Liver (tissue), 9 donors: ENCODE data around the gene DYNC1H1. TPM values are rescaled to one million over a fixed set of nuclear protein-coding genes. Genes with fewer than 3 reads are reported as not detected.

Experiments used
- DNase-seq: peaks from one replicate; pipeline ENCODE4 v3.0.0-alpha.2; 2017; ENCODE audit warnings: low spot score
- H3K27ac ChIP-seq, 2 donors: one replicate each; pipeline ENCODE4 v1.7.0; 2013; ENCODE audit warnings: inconsistent platforms in 2 of 2, low read length in 2 of 2, control low read depth in 1 of 2, low read depth in 1 of 2, mild to moderate bottlenecking in 1 of 2
- H3K27me3 ChIP-seq, 4 donors: one replicate each; pipeline versions ENCODE4 v1.6.1 to v1.7.0; 2013; ENCODE audit warnings: low read length in 3 of 4, inconsistent platforms in 1 of 4, mild to moderate bottlenecking in 1 of 4, moderate library complexity in 1 of 4; ENCODE audit not compliant: control insufficient read depth in 4 of 4, insufficient read depth in 4 of 4
- H3K36me3 ChIP-seq, 4 donors: one replicate each; pipeline versions ENCODE4 v1.6.1 to v1.7.0; 2013; ENCODE audit warnings: low read length in 3 of 4, mild to moderate bottlenecking in 3 of 4, low read depth in 1 of 4, moderate library complexity in 1 of 4; ENCODE audit not compliant: control insufficient read depth in 4 of 4, insufficient read depth in 3 of 4
- H3K4me1 ChIP-seq, 4 donors: one replicate each; pipeline versions ENCODE4 v1.6.1 to v1.7.0; 2013; ENCODE audit warnings: low read length in 3 of 4, mild to moderate bottlenecking in 3 of 4, moderate library complexity in 1 of 4; ENCODE audit not compliant: control insufficient read depth in 4 of 4, insufficient read depth in 4 of 4
- H3K4me3 ChIP-seq, 3 donors: one replicate each; pipeline versions ENCODE4 v1.6.1 to v1.7.0; 2013; ENCODE audit warnings: low read length in 3 of 3, control low read depth in 1 of 3, low read depth in 1 of 3, mild to moderate bottlenecking in 1 of 3
- H3K9ac ChIP-seq, 2 donors: one replicate each; pipeline ENCODE4 v1.7.0; 2013; ENCODE audit warnings: low read length in 2 of 2, mild to moderate bottlenecking in 2 of 2, moderate library complexity in 2 of 2, control low read depth in 1 of 2, low read depth in 1 of 2
- H3K9me3 ChIP-seq, 4 donors: one replicate each; pipeline versions ENCODE4 v1.6.1 to v1.7.0; 2013; ENCODE audit warnings: low read length in 3 of 4; ENCODE audit not compliant: control insufficient read depth in 4 of 4
- ATF3 ChIP-seq: IDR thresholded peaks from 2 replicates; pipeline ENCODE4 v1.6.1; 2016; ENCODE audit warnings: antibody characterized with exemption
- FOXA1 ChIP-seq: IDR thresholded peaks from 2 replicates; pipeline ENCODE4 v1.6.1; 2016; ENCODE audit warnings: antibody characterized with exemption
- FOXA2 ChIP-seq: IDR thresholded peaks from 2 replicates; pipeline ENCODE4 v1.6.1; 2016; ENCODE audit warnings: antibody characterized with exemption
- GABPA ChIP-seq, 2 donors: IDR thresholded peaks in 1 of 2; conservative IDR thresholded peaks in 1 of 2; 2 replicates each; pipeline ENCODE4 v1.6.1; 2016; ENCODE audit warnings: antibody characterized with exemption in 2 of 2, mild to moderate bottlenecking in 1 of 2, moderate library complexity in 1 of 2
- HNF4A ChIP-seq, 2 donors: conservative IDR thresholded peaks; 2 replicates each; pipeline ENCODE4 v1.6.1; 2016; ENCODE audit warnings: antibody characterized with exemption in 2 of 2, mild to moderate bottlenecking in 2 of 2
- HNF4G ChIP-seq: IDR thresholded peaks from 2 replicates; pipeline ENCODE4 v1.6.1; 2016; ENCODE audit warnings: antibody characterized with exemption
- JUND ChIP-seq, 2 donors: IDR thresholded peaks; 2 replicates each; pipeline ENCODE4 v1.6.1; 2016; ENCODE audit warnings: antibody characterized with exemption in 2 of 2
- MAX ChIP-seq: IDR thresholded peaks from 2 replicates; pipeline ENCODE4 v1.6.1; 2016; ENCODE audit warnings: antibody characterized with exemption
- NR2F2 ChIP-seq: IDR thresholded peaks from 2 replicates; pipeline ENCODE4 v1.6.1; 2016; ENCODE audit warnings: antibody characterized with exemption
- REST ChIP-seq: IDR thresholded peaks from 2 replicates; pipeline ENCODE4 v1.6.1; 2016; ENCODE audit warnings: antibody characterized with exemption, mild to moderate bottlenecking
- YY1 ChIP-seq: IDR thresholded peaks from 2 replicates; pipeline ENCODE4 v1.6.1; 2016; ENCODE audit warnings: antibody characterized with exemption, mild to moderate bottlenecking
- ZBTB33 ChIP-seq: IDR thresholded peaks from 2 replicates; pipeline ENCODE4 v1.6.1; 2016; ENCODE audit warnings: antibody characterized with exemption
- WGBS: extraction: QIAGEN DNeasy Blood & Tissue Kit; methylation state at CpG from one replicate; pipeline ENCODE4 v1.1.7; 2013; 5-methylcytosine and 5-hydroxymethylcytosine counted together
- polyA plus RNA-seq, 2 donors: library from polyadenylated mRNA; stranded (reverse) in 1 of 2; unstranded in 1 of 2; fragments of 200-250 nt in 1 of 2; fragments of >200 nt in 1 of 2; fragmentation: Nextera tagmentation in 1 of 2; extraction: Ambion mirVana in 1 of 2; gene quantifications; one replicate each; pipeline versions ENCODE4 v1.2.1 to v1.2.3, GENCODE V29; 2013 to 2015
- total RNA-seq, 2 donors: library from RNA; depleted of rRNA; stranded (reverse); fragments of >200 nt; gene quantifications; one replicate each; pipeline ENCODE4 v1.2.3, GENCODE V29; 2014
- donor health status: healthy.
- donor health status: healthy.
- donor health status: healthy.
- donor health status: healthy.
- donor health status: healthy.

DYNC1H1 gene
- total and polyA plus RNA-seq, 4 donors: 50.3 to 201 (median 82.6) TPM

GRCh38 chr14:102020058-102020971, 55.9 kb downstream of the DYNC1H1 start (continued):
- TF ChIP-seq ZBTB33: no peak
- TF ChIP-seq JUND (IDR thresholded peaks at IDR 0.05): no peak

GRCh38 chr14:102026934-102027333, 62.6 kb downstream of the DYNC1H1 start:
- H3K4me3 ChIP-seq: no peak overlapping the region
- no peak overlapping the region for H3K9ac ChIP-seq
- H3K27me3 ChIP-seq: no peaks in the 10 kb centered on the region
- H3K4me1 ChIP-seq: no peaks in the 10 kb centered on the region
- DNase-seq: no peak
- peaks cover 16 to 80% (median 62%) of the 10 kb centered on the region in 4 donors for H3K36me3 ChIP-seq
- H3K9me3 ChIP-seq: no peaks in the 10 kb centered on the region
- 93% methylated on average over 9 of the region's 9 CpGs for WGBS
- TF ChIP-seq ATF3 (no peak), ZBTB33 (no peak), NR2F2 (no peak), REST (no peak), FOXA2 (no peak), JUND (IDR thresholded peaks at IDR 0.05) (no peak), MAX (no peak), HNF4A (conservative IDR thresholded peaks at IDR 0.05) (no peak), FOXA1 (no peak), GABPA (IDR thresholded peaks at IDR 0.05 in 1 of 2, conservative IDR thresholded peaks at IDR 0.05 in 1 of 2) (no peak), HNF4G (no peak), YY1 (no peak)
- no peak overlapping the region for H3K27ac ChIP-seq
